Keratinocyte (primary cell): ENCODE measurements around the gene NRBF2. TPM values are rescaled to one million over a fixed set of nuclear protein-coding genes. Genes with fewer than 3 reads are reported as not detected.
"Not testable (repeated sequence)": the region's sequence is repeated elsewhere in the genome, so short reads cannot be mapped to it uniquely, and the experiment has no call there.

Experiments
- DNase-seq: peaks from one replicate; pipeline ENCODE4 v3.0.0-alpha.2; 2011; ENCODE audit warnings: low read depth, missing footprints, low spot score
- FAIRE-seq: peaks from 2 replicates; lab custom pipeline; 2011; peaks lifted over from hg19 to GRCh38; lab: Jason Lieb, UNC
- H2AFZ ChIP-seq: 2 replicates; pipeline ENCODE4 v1.6.0; 2012; ENCODE audit warnings: low read length, control low read depth, inconsistent platforms; ENCODE audit not compliant: control insufficient read depth
- H3K27ac ChIP-seq: 2 replicates; pipeline ENCODE4 v1.5.1; 2011; ENCODE audit warnings: low read length; ENCODE audit not compliant: control insufficient read depth, insufficient read depth
- H3K27me3 ChIP-seq: 3 replicates; pipeline ENCODE4 v1.6.0; 2011; ENCODE audit warnings: low read length; ENCODE audit not compliant: control insufficient read depth, insufficient read depth; ENCODE audit errors: extremely low read depth
- H3K36me3 ChIP-seq, 2 experiments: 2 replicates in 1 of 2; 3 replicates in 1 of 2; pipeline ENCODE4 v1.5.1; 2011; ENCODE audit warnings: low read length in 2 of 2, mild to moderate bottlenecking in 1 of 2; ENCODE audit not compliant: control insufficient read depth in 2 of 2, insufficient read depth in 2 of 2; ENCODE audit errors: extremely low read depth in 1 of 2
- H3K4me1 ChIP-seq: 3 replicates; pipeline ENCODE4 v1.5.1; 2011; ENCODE audit warnings: low read length; ENCODE audit not compliant: control insufficient read depth, insufficient read depth; ENCODE audit errors: extremely low read depth
- H3K4me2 ChIP-seq: 3 replicates; pipeline ENCODE4 v1.6.0; 2011; ENCODE audit warnings: low read depth, low read length; ENCODE audit not compliant: control insufficient read depth, insufficient read depth; ENCODE audit errors: extremely low read depth
- H3K4me3 ChIP-seq, 3 experiments: fragments of 200-600 bp in 1 of 3; sonication (generic) in 1 of 3; 2 replicates in 2 of 3; 3 replicates in 1 of 3; pipeline ENCODE4 v1.5.1; 2011 to 2016; ENCODE audit warnings: low read length in 3 of 3, mild to moderate bottlenecking in 3 of 3, control low read depth in 2 of 3, inconsistent platforms in 1 of 3, low read depth in 1 of 3, mixed read lengths in 1 of 3, mixed run types in 1 of 3, moderate library complexity in 1 of 3; ENCODE audit not compliant: control insufficient read depth in 2 of 3, insufficient read depth in 2 of 3; ENCODE audit errors: extremely low read depth in 1 of 3
- H3K79me2 ChIP-seq: 2 replicates; pipeline ENCODE4 v1.6.0; 2012; ENCODE audit warnings: low read length; ENCODE audit not compliant: control insufficient read depth, insufficient read depth
- H3K9ac ChIP-seq: 3 replicates; pipeline ENCODE4 v1.6.0; 2011; ENCODE audit warnings: low read length; ENCODE audit not compliant: control insufficient read depth, insufficient read depth; ENCODE audit errors: extremely low read depth
- H3K9me1 ChIP-seq: 3 replicates; pipeline ENCODE4 v1.6.0; 2011; ENCODE audit warnings: low read length; ENCODE audit not compliant: control insufficient read depth, insufficient read depth; ENCODE audit errors: extremely low read depth
- H3K9me3 ChIP-seq: 2 replicates; pipeline ENCODE4 v1.5.1; 2012; ENCODE audit warnings: low read depth, low read length; ENCODE audit not compliant: control insufficient read depth
- H4K20me1 ChIP-seq: 3 replicates; pipeline ENCODE4 v1.6.0; 2011; ENCODE audit warnings: low read length; ENCODE audit not compliant: control insufficient read depth, insufficient read depth; ENCODE audit errors: extremely low read depth
- EZH2 ChIP-seq: IDR thresholded peaks from one replicate; pipeline ENCODE4 v1.6.1; 2012; ENCODE audit warnings: inconsistent platforms, mild to moderate bottlenecking, low read length, moderate library complexity
- dilution Hi-C: fragments of 300-500 bp; cut with MboI; formaldehyde crosslinking; loops from one replicate; pipeline ENCODE4 v1.7.0; 2020; ENCODE audit warnings: low sequenced_read_pairs; ENCODE audit not compliant: extremely low pct_ligation_motif_present
- polyA plus RNA-seq, 5 experiments: library from polyadenylated mRNA; depleted of rRNA in 3 of 5; stranded (reverse) in 3 of 5; stranded (forward) in 1 of 5; unstranded in 1 of 5; fragments of >200 nt; gene quantifications; 1 replicate in 1 of 5; 2 replicates in 3 of 5; 3 replicates in 1 of 5; pipeline versions ENCODE4 v1.2.1 to v1.2.3, GENCODE V29; 2011 to 2012; ENCODE audit warnings: missing spikeins in 2 of 5, low read depth in 1 of 5, low replicate concordance in 1 of 5
- TF ChIP-seq, protein P1 (sequence below), 3 experiments: IDR thresholded peaks in 1 of 3; conservative IDR thresholded peaks in 1 of 3; optimal IDR thresholded peaks in 1 of 3; 2 replicates in 2 of 3; 3 replicates in 1 of 3; pipeline versions ENCODE3 to v1.5.1; 2011; ENCODE audit warnings: low read length in 3 of 3, mild to moderate bottlenecking in 3 of 3, moderate library complexity in 2 of 3, control low read depth in 1 of 3, inconsistent platforms in 1 of 3; ENCODE audit not compliant: insufficient read depth in 2 of 3; ENCODE audit errors: extremely low read depth in 1 of 3

The NRBF2 gene
- polyA plus RNA-seq, 1 donor (not counting 4 experiments of a cell fraction or from before 2014, with no cell fraction given): 31.1 TPM

DNA sequence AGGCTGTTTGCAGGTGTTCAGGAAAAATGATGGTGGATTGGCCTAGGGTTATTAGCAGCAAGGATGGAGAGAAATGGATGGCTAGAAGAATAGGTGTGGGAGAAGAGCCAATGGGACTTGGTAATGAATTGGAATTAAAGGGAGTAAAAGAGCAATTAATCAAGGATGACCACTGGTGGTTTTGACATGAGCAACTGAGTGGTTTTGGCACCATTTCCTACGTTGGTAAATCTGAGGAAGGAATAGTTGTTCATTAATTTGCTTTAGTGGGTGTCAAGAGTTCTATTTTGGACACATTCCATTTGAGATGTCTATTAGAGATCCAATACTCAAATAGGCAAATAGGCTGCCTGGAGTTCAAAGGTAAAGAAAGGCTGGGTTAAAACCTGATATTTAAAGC, 38.2 kb upstream of the NRBF2 start:
- no peaks in the 10 kb centered on the region for H3K36me3 ChIP-seq
- H3K27me3 ChIP-seq: no peaks in the 10 kb centered on the region
- H3K4me2 ChIP-seq: no peak overlapping the region
- H3K9me3 ChIP-seq: no peaks in the 10 kb centered on the region
- H2AFZ ChIP-seq: no peak overlapping the region
- H3K4me3 ChIP-seq: no peak overlapping the region
- TF ChIP-seq EZH2: no peak
- TF ChIP-seq, protein P1, sequence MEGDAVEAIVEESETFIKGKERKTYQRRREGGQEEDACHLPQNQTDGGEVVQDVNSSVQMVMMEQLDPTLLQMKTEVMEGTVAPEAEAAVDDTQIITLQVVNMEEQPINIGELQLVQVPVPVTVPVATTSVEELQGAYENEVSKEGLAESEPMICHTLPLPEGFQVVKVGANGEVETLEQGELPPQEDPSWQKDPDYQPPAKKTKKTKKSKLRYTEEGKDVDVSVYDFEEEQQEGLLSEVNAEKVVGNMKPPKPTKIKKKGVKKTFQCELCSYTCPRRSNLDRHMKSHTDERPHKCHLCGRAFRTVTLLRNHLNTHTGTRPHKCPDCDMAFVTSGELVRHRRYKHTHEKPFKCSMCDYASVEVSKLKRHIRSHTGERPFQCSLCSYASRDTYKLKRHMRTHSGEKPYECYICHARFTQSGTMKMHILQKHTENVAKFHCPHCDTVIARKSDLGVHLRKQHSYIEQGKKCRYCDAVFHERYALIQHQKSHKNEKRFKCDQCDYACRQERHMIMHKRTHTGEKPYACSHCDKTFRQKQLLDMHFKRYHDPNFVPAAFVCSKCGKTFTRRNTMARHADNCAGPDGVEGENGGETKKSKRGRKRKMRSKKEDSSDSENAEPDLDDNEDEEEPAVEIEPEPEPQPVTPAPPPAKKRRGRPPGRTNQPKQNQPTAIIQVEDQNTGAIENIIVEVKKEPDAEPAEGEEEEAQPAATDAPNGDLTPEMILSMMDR (optimal IDR thresholded peaks at IDR 0.05 in 1 of 3, IDR thresholded peaks at IDR 0.05 in 1 of 3, conservative IDR thresholded peaks at IDR 0.05 in 1 of 3; ENCODE audit: extremely low read depth in 1 of 3, insufficient read depth in 2 of 3, low read length in 3 of 3): no peak
- dilution Hi-C loops: no loop called here
- FAIRE-seq (no peak), DNase-seq (no peak)
- H3K27ac ChIP-seq: no peak overlapping the region
- no peaks in the 10 kb centered on the region for H3K9me1 ChIP-seq
- H3K79me2 ChIP-seq: no peaks in the 10 kb centered on the region
- H3K4me1 ChIP-seq: peaks cover 5% of the 10 kb centered on the region
- no peak overlapping the region for H3K9ac ChIP-seq
- no peaks in the 10 kb centered on the region for H4K20me1 ChIP-seq

DNA sequence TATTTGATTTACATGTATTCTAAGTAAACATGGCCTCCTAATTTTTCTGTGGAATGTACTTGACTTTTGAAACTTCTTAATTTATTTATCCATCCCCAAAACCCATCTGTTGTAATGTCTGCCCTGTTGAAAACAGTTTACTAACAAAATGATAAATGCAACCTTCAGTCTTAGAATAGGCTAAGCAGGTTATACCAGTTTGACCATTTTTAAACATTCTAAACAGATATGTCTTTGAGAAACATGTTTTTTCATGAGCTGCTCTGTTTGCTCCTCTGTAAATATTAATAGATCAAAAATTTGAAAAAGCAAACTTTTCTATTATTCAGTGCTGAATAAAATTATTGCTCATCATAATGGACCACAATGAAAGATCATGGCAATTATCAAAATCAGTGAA, 33.4 kb upstream of the NRBF2 start:
- Histone ChIP-seq H3K4me1 (no peaks in the 10 kb centered on the region), H3K9ac (no peak overlapping the region), H3K79me2 (no peaks in the 10 kb centered on the region), H3K4me3 (no peak overlapping the region), H2AFZ (no peak overlapping the region), H3K4me2 (no peak overlapping the region), H3K27ac (no peak overlapping the region), H3K9me1 (no peaks in the 10 kb centered on the region), H4K20me1 (no peaks in the 10 kb centered on the region), H3K27me3 (no peaks in the 10 kb centered on the region), H3K9me3 (no peaks in the 10 kb centered on the region), H3K36me3 (no peaks in the 10 kb centered on the region)
- DNase-seq (no peak), FAIRE-seq (no peak)
- no peak for TF ChIP-seq EZH2
- TF ChIP-seq, protein P1 (optimal IDR thresholded peaks at IDR 0.05 in 1 of 3, IDR thresholded peaks at IDR 0.05 in 1 of 3, conservative IDR thresholded peaks at IDR 0.05 in 1 of 3; ENCODE audit: extremely low read depth in 1 of 3, insufficient read depth in 2 of 3, low read length in 3 of 3): no peak
- dilution Hi-C loops: no loop called here

DNA sequence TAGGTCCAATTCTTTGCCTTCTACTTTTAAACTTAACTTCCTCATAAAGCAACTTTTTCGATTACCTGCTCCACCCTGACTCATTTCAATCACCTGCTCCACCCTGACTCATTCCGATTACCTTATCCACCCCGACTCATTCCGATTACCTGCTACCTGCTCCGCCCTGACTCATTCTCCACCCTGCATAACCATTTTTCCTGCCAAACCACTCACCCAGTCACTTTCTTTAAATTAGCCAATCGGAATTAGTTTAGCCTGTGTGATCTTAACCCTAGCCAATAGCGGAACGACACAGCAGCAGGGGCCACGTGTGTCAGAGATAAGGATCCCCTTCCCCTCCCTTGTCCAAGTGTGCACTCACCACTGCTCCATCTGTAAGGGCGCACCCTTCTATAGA, 32.0 kb upstream of the NRBF2 start:
- H4K20me1 ChIP-seq, H3K9ac ChIP-seq, DNase-seq, H3K9me3 ChIP-seq, H3K27ac ChIP-seq, H3K79me2 ChIP-seq, H3K4me1 ChIP-seq, H2AFZ ChIP-seq, H3K4me3 ChIP-seq, H3K27me3 ChIP-seq, H3K36me3 ChIP-seq, H3K9me1 ChIP-seq, FAIRE-seq, H3K4me2 ChIP-seq, dilution Hi-C loops: not testable (repeated sequence)

DNA sequence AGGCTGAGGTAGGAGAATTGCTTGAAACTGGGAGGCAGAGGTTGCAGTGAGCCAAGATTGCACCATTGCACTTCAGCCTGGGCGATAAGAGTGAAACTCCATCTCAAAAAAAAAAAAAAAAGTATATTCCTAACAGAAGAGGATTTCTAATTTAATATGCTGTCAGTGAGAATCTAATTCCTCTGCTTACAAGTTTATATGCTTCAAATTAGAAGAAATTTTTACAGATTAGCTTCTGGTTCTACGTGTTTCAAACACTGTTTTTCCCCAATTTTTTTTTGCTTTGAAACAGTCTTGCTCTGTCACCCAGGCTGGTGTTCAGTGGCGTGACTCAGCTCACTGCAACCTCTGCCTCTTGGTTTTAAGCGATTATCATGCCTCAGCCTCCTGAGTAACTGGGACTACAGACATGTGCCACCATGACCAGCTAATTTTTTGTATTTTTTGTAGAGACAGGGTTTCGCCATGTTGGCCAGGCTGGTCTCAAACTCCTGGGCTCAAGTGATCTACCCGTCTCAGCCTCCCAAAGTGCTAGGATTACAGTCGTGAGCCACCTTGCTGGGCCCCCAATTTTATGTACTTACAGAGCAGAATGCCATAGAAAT, 30.7 kb upstream of the NRBF2 start:
- H3K79me2 ChIP-seq, dilution Hi-C loops, FAIRE-seq, DNase-seq, H2AFZ ChIP-seq, H3K4me2 ChIP-seq, H3K9me1 ChIP-seq, H3K9ac ChIP-seq, H3K27ac ChIP-seq, H4K20me1 ChIP-seq, H3K27me3 ChIP-seq, H3K36me3 ChIP-seq, H3K4me3 ChIP-seq, H3K4me1 ChIP-seq, H3K9me3 ChIP-seq: not testable (repeated sequence)
